AG08395 (cell line): ENCODE measurements around the gene FAM171A1.

Source experiments
- DNase-seq: peaks from one replicate; pipeline ENCODE4 v3.0.0; 2012; ENCODE audit warnings: mixed read lengths, low spot score

FAM171A1 gene

DNA sequence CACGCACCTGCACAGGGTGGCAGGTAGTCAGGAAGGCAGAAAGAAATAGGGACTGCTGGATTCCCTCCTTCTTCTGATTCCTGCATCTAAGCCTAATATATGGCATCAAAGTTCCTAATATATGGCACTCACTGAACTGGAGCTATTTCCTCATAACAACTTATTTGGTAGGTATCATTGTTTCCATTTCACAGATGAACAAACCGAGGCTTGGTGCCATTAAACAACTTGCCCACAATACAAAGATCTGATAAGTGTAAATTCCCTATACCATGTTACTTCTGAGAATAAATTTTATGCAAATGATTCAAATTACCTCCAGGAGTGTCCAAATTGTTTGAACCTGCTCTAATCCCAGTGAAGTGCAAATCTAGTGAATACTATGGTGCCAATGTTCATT is 2.1 kb upstream of the FAM171A1 start:
- DNase-seq = no peak

DNA sequence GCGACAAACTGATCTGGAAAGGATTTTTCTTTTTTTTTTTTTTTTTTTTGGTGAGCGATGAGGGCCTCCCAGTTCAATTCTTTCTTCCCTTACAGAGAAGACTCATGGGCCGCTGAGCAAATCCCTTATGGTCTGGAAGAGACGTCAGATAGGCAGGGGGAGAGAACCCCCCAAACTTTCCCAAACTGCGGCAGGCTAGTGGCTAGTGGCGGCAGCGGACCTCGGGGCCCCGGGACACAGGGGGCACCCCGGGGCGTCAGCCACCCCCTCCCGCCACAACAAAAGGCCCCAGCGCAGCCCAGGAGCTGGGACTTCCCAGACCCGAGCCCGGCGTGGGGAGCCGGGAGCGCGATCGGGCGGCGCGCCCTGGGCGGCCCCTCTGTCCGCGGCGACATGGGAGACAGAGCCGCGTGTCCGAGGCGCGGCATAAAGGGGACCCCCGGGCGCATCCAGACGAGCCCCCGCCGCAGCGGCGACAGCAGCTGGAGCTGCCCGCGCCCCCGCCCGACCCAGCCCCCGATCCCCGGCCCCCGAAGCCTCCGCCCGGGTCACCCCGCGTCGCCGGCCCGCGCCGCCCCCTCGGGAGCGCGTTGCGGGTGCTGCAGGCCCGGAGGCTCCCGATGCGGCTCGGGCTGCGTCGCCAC is 755 bp downstream of the FAM171A1 start:
- peak; percentile 44 for DNase-seq

DNA sequence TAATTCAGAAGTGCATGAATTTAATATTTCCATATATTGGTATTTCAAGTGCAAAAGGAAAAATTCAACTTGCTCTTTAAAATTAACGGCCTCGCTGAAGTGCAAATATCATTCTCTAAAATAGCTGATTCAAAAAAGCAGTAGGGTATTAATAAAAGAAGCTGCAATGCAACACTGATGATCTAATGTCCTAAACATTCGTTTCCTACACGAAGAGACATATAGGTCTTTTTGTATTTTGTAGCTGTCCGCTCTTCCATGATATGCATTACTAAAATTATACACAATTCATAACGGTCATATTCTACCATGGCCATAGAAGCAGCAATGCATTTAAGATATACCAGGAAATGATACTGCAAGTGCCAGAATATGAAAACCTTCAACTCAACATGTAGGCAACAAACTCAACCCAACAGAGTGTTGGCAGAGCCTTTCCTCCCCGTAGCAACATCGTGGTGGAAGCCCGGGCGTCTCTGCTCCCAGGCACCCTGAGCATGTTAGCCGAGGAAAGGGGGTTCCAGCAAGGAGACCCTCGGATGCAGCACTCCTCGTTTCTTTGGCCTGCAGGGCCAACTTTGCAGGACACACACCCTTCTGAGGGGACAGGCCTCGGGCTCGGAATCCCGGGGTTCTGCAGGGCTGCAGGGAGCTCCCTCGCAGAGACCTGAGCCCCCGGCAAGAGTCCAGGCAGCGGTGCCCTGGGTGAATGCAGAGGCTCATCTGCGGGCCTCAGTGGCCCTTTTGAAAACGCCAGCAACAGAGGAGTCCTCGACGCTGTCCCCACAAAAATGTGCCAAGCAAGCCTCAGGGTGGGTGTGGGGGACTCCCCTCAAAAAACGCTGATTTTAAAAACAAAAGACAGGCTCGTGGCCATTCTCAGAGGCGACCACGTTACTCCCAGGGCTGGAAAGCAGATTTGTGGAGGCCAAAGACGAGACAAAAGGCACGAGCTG is 1.6 kb downstream of the FAM171A1 start:
- DNase-seq = peak; percentile 19

- DNase-seq = no peak
Measured at GRCh38 chr10:15368101-15368855, 2.8 kb downstream of the FAM171A1 start.

- no peak for DNase-seq
Measured at GRCh38 chr10:15367296-15368085, 3.6 kb downstream of the FAM171A1 start.

DNA sequence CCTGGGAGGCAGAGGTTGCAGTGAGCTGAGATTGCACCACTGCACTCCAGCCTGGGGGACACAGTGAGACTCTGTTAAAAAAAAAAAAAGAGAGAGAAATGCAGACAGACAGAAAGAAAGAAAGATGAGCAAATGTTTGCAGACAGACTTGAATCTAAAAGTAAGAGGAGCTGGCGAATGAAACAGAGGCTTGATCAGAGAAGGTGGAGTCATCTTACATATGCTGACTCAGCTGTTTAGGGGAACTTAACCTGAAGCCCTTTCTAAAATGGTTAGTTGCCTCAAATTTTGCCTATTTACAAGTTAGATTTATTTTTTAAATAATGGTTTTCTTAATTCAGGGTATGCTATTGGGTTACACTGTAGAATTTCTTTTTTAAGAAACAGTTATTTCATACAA is 5.4 kb downstream of the FAM171A1 start:
- DNase-seq = no peak

GRCh38 chr10:15364001-15364400 is 7.1 kb downstream of the FAM171A1 start:
- DNase-seq = no peak

- peak; percentile 24 for DNase-seq
Measured at GRCh38 chr10:15363031-15363430, 8.1 kb downstream of the FAM171A1 start.

- no peak for DNase-seq
Measured at GRCh38 chr10:15361131-15361530, 10.0 kb downstream of the FAM171A1 start.

DNA sequence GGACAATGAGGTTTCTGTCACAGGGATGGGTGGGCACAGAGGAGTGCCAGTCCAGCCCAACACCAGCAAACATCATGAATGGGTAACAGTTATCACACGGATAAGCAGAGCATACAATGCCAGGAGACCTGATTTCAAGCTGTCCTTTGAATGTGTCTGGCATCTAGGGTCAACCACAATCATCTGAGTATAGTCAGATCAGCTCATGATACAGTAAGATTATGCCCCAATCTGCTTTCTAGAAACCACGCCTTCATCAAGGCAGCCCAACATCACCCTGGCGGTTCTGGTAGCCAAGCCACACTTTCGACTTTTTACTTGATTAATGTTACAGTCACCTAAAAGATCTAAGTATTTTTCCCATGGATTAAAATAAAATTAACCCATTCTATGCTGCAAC is 10.5 kb downstream of the FAM171A1 start:
- no peak for DNase-seq

- DNase-seq = no peak
Measured at GRCh38 chr10:15353471-15354017, 17.5 kb downstream of the FAM171A1 start.

- no peak for DNase-seq
Measured at GRCh38 chr10:15352836-15353235, 18.3 kb downstream of the FAM171A1 start.

- no peak for DNase-seq
Measured at GRCh38 chr10:15352201-15352600, 18.9 kb downstream of the FAM171A1 start.

DNA sequence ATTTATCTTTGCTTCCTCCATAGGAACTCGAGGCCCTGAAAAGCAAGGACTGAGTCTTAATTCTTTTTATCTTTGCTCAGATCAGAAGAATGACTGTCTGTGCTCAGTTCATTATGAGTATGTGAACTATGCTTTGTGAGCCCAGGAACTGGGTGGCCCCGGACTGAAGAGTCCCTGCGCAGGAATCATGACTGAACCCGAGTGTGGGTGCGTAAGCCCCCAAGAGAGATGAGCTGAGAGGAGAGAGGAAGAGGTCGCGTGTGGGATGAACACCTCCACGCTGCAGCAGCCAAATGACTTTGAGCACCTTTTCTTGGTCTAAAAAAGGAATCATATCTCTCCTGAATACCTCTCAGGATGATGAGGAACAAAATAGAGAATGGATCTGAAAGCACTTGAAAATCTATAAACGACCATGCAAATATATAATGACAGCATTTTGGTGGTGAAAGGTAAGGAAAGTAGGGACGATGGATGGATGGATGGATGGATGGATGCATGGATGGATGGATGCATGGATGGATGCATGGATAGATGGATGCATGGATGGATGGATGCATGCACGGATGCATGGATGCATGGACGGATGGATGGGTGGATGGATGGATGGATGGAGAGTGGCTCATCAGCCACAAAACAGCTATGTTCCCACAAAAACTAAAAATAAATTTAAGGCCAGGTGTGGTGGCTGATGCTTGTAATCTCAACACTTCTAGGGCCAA is 19.8 kb downstream of the FAM171A1 start:
- DNase-seq = no peak

DNA sequence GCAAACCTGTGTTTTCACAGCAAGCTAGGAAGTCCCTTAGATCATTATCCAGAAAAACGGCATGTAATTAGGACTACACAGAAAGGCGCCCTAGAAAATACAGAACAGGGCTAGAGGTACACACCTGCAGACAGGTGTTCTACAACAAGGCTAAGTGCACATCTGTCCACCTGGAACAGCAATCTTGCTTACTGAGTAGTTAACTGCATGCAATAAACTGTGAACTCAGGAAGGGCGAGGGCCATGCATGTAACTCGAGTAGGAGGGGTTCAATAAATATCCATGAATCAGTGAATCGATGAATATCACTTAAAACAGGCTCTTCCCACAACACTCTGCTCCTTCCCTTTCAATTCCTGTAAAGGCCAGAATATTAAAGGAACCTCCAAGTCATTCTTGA is 22.0 kb downstream of the FAM171A1 start:
- DNase-seq = no peak

- peak; percentile 64 for DNase-seq
Measured at GRCh38 chr10:15348579-15348978, 22.5 kb downstream of the FAM171A1 start.

DNA sequence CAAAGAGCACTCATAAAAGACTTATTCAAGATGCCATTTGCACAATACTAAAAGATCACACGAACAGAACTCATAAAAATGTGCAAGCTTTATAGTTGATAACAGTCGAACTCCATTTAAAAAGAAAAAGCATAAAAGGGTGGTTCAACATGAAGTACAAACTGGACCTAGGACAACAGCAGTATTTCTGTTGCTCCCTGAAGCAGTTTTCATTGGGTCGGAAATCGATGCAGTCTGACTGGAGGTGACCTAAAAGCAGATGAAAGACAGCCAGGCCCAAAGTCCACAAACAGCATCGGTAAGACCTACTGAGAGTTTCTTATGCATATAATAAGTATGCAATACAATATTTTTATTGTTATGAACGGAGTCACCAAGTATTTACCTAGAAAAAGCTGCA is 23.9 kb downstream of the FAM171A1 start:
- DNase-seq = no peak

GRCh38 chr10:15346440-15347141 is 24.5 kb downstream of the FAM171A1 start:
- DNase-seq = no peak

DNA sequence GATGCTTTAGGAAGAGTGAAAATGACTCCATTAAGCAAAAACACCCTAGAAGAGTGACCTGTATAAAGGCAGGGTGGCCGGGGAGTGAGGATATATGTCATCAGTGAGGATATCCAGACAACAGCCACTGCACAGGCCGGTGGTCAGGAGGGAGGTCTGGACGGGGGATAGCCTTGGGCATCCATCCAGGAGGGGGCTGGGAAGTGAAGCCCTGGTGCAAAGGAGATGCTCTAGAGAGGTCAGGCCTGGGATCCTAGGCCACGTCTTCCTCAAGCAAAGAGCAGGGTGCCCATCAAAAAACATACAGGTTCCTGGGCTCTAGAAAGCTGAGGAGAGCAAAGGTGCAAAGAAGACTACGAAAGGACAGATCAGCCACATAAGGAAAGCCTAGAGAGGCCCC is 25.6 kb downstream of the FAM171A1 start:
- no peak for DNase-seq

DNA sequence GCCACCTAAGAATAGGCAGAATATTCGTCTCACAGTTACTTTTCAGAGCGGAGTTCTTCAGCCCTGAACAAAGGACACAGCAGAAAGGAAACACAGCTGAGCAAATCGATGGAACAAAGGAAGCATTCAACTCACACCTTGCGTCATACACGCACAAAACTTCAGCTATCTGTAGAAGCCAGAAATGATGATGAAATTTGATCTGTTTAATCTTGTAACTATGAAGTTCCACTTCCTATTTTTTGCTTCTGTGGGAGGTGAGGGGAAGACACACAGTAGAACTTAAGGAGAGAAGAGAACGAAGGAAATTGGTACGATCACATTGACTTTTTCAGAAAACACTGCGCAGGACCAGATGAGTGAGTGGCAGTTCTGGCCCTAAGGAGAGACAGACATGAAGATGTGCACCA is 26.2 kb downstream of the FAM171A1 start:
- no peak for DNase-seq
